MM.1S (cell line): Measurements from ENCODE around the gene FARSB.

Experiments
- EZH2 ChIP-seq: fragments of 300-600 bp; sonication (generic); optimal IDR thresholded peaks from 2 replicates; pipeline ENCODE3; 2017; ENCODE audit warnings: low read depth, mild to moderate bottlenecking, antibody characterized with exemption, low read length, mixed read lengths
- EZH2phosphoT487 ChIP-seq: fragments of 300-600 bp; sonication (generic); IDR thresholded peaks from 2 replicates; pipeline ENCODE4 v1.6.1; 2018; ENCODE audit warnings: antibody characterized with exemption, low read length
- TF ChIP-seq, protein P1 (sequence below): fragments of 300-600 bp; sonication (generic); IDR thresholded peaks from 2 replicates; pipeline ENCODE4 v1.5.1; 2016; ENCODE audit warnings: antibody characterized with exemption, low read length, mixed read lengths

DNA sequence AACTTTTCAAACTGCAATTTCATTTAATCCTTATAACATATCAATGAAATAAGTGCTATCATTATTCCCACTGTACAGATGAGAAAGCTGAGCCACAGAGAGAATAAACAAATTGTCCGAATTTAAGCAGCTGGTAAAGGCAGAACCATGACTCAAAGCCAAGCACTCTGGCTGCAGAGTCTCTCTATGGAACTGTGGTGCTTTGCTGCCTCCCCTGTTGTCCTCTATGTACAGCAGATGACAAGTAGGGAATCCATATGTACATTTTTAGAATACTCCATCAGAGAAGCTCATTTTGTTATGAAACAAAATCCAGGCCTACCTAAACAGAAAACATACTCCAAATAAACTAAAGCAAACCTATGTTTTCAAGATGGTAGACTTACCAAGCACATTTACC is 45.1 kb downstream of the FARSB start:
- TF ChIP-seq, protein P1, sequence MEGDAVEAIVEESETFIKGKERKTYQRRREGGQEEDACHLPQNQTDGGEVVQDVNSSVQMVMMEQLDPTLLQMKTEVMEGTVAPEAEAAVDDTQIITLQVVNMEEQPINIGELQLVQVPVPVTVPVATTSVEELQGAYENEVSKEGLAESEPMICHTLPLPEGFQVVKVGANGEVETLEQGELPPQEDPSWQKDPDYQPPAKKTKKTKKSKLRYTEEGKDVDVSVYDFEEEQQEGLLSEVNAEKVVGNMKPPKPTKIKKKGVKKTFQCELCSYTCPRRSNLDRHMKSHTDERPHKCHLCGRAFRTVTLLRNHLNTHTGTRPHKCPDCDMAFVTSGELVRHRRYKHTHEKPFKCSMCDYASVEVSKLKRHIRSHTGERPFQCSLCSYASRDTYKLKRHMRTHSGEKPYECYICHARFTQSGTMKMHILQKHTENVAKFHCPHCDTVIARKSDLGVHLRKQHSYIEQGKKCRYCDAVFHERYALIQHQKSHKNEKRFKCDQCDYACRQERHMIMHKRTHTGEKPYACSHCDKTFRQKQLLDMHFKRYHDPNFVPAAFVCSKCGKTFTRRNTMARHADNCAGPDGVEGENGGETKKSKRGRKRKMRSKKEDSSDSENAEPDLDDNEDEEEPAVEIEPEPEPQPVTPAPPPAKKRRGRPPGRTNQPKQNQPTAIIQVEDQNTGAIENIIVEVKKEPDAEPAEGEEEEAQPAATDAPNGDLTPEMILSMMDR: no peak
- no peak for TF ChIP-seq EZH2phosphoT487
- TF ChIP-seq EZH2: no peak
